OCI-LY7 (cell line): ENCODE data around the gene CTNNA3.

Source experiments
- CTCF ChIP-seq: fragments of 200-600 bp; sonication (generic); conservative IDR thresholded peaks from 2 replicates; pipeline ENCODE4 v1.5.1; 2014; ENCODE audit warnings: mild to moderate bottlenecking, antibody characterized with exemption, low read length, moderate library complexity, mixed read lengths
- EZH2phosphoT487 ChIP-seq: fragments of 200-600 bp; sonication (generic); IDR thresholded peaks from 2 replicates; pipeline ENCODE4 v1.6.1; 2018; ENCODE audit warnings: low read depth, borderline replicate concordance, mild to moderate bottlenecking, mixed run types, antibody characterized with exemption, low read length, moderate library complexity, mixed read lengths

DNA sequence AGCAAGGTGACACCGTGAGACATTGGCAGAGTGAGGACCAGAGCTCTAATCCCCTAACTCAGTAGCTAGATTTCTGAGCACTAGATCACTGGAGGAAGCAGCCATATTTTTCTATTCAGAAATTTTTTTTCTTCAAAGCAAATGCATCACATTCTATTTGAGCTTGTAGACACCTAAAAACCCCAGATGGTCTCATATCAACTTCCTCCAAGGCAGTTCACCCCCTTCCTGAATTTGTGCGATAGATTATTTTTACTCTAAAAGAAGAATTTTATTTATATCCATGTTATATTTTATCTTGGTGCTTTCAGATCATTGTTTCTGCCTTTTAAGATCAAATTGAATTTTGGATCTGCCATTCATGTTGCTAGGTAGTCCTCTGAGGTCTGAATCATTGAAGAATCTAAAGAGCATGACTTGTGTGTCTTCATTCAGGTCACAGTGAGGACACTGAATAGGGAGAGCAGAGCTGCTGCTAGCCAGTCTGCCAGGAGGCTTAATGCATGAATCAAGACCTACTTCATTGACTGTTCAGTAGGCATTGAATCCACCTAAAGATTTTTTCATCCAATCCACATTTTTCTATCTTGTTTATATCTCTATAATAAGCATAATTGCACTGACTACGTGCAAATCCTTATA is 863.1 kb downstream of the CTNNA3 start:
- TF ChIP-seq CTCF (no peak), EZH2phosphoT487 (no peak)
